HepG2 (cell line): ENCODE measurements around the gene PSMD6. TPM values are rescaled to one million over a fixed set of nuclear protein-coding genes. Genes with fewer than 3 reads are reported as not detected.

Experiments used
- ARID5B ChIP-seq: IDR thresholded peaks from 2 replicates; pipeline ENCODE4 v1.4.0; 2020; ENCODE audit warnings: mild to moderate bottlenecking, missing genetic modification reagents
- ATF1 ChIP-seq: IDR thresholded peaks from 2 replicates; pipeline ENCODE4 v1.6.1; 2016; ENCODE audit warnings: mild to moderate bottlenecking, control low read depth
- HNF4G ChIP-seq, 2 experiments: sonication (generic) in 1 of 2; formaldehyde crosslinking in 1 of 2; IDR thresholded peaks; 2 replicates each; pipeline versions ENCODE4 v1.4.0 to v1.6.1; 2011 to 2020; ENCODE audit warnings: borderline replicate concordance in 2 of 2, low read depth in 2 of 2, mild to moderate bottlenecking in 2 of 2, low read length in 1 of 2, missing genetic modification reagents in 1 of 2, moderate library complexity in 1 of 2
- KAT8 ChIP-seq: IDR thresholded peaks from 2 replicates; pipeline ENCODE4 v1.6.1; 2016; ENCODE audit warnings: missing genetic modification reagents, missing compliant biosample characterization
- MAX ChIP-seq: IDR thresholded peaks from 2 replicates; pipeline ENCODE4 v1.6.1; 2012; ENCODE audit warnings: inconsistent platforms
- SIN3B ChIP-seq: fragments of 150-350 bp; IDR thresholded peaks from 2 replicates; pipeline ENCODE4 v1.6.1; 2014; ENCODE audit warnings: low read length
- ZBTB1 ChIP-seq: sonication (generic); formaldehyde crosslinking; IDR thresholded peaks from 2 replicates; pipeline ENCODE4 v1.4.0; 2020; ENCODE audit warnings: missing genetic modification reagents, borderline replicate concordance
- ZBTB39 ChIP-seq: sonication (generic); formaldehyde crosslinking; IDR thresholded peaks from 2 replicates; pipeline ENCODE4 v1.5.0; 2020; ENCODE audit warnings: missing genetic modification reagents
- ZNF274 ChIP-seq: sonication (generic); formaldehyde crosslinking; IDR thresholded peaks from 2 replicates; pipeline ENCODE4 v1.5.1; 2020; ENCODE audit warnings: mild to moderate bottlenecking, missing genetic modification reagents
- ZNF275 ChIP-seq: sonication (generic); formaldehyde crosslinking; IDR thresholded peaks from 2 replicates; pipeline ENCODE4 v1.8.0; 2022; ENCODE audit warnings: missing genetic modification reagents, mild to moderate bottlenecking, inconsistent platforms, borderline replicate concordance
- ZNF432 ChIP-seq: sonication (generic); formaldehyde crosslinking; IDR thresholded peaks from 2 replicates; pipeline ENCODE4 v1.5.0; 2020; ENCODE audit warnings: missing genetic modification reagents, mild to moderate bottlenecking, borderline replicate concordance
- ZNF530 ChIP-seq: sonication (generic); formaldehyde crosslinking; IDR thresholded peaks from 2 replicates; pipeline ENCODE4 v1.5.0; 2020; ENCODE audit warnings: low read depth, mild to moderate bottlenecking, missing genetic modification reagents
- polyA plus RNA-seq, 8 experiments: library from polyadenylated mRNA; depleted of rRNA in 3 of 8; stranded (reverse) in 7 of 8; unstranded in 1 of 8; fragments of >200 nt; fragmentation: Illumina TruSeq in 4 of 8; extraction: Trizol in 4 of 8; gene quantifications; 2 replicates each; pipeline versions ENCODE4 v1.2.1 to v1.2.3, GENCODE V29; 2011 to 2016; ENCODE audit warnings: low read depth in 4 of 8, missing spikeins in 1 of 8, mixed read lengths in 1 of 8; ENCODE audit not compliant: insufficient read depth in 1 of 8
- total RNA-seq, 5 experiments: library from RNA; depleted of rRNA; stranded (reverse); fragments of >200 nt; fragmentation: Illumina TruSeq; extraction: Trizol; gene quantifications; 2 replicates each; pipeline ENCODE4 v1.2.3, GENCODE V29; 2016; ENCODE audit warnings: low read depth in 1 of 5
- TF ChIP-seq, protein P1 (sequence below): sonication (generic); formaldehyde crosslinking; IDR thresholded peaks from 2 replicates; pipeline ENCODE4 v1.4.0; 2020; ENCODE audit warnings: missing genetic modification reagents, borderline replicate concordance
- TF ChIP-seq, protein P2 (sequence below): sonication (generic); formaldehyde crosslinking; IDR thresholded peaks from 2 replicates; pipeline ENCODE4 v1.5.0; 2020; ENCODE audit warnings: missing genetic modification reagents
- TF ChIP-seq, protein P3 (sequence below): sonication (generic); formaldehyde crosslinking; IDR thresholded peaks from 2 replicates; pipeline ENCODE4 v1.5.0; 2020; ENCODE audit warnings: missing genetic modification reagents

Gene PSMD6
- total and polyA plus RNA-seq, 2 of the 13 experiments (the other 11 are each of a cell fraction or from before 2014, with no cell fraction given), result 36.8 to 117 TPM

DNA sequence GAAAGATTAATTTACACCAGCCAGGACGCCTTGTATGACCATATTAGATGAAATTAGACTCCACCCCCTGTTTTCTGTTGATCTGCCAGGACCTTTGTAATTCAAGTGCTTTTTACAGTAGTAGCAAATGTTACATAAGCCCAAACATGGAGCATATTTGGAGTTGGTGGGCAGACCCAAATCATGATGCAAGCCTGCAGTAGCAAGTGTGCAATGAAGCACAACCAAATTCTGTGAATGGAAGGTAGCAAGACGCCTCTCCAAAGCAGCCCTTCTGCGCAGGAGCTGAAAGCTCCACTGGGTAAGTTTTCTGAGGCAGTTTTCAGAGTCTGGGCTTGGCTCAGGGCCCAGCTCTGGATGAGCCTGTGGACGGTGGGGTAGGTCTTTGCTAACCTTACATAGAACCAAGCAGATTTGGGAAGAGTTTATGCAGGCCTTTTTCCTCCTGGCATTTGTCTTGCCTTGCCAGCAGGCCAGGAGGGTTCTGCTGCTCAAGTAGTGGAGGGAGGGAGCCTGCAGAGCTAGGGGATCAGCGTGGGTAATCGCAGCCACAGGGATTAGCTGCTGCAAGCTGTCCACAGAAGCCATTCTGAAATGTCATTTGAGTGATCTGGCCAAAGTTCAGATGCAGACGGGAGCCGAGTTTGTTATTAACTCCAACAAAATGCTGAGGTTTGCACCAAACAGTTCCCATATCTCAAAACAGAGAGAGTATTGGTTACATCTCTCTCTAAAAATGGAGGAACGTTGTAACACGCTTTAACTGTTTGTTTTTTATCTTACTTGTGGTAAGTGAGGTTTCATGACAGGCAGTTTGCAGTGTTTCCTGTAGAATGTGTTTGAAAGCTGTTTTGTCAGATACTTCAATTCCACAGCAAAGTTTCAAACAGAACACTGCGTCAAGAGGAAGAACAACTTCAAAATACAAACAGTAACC is 55.4 kb downstream of the PSMD6 start (continued):
- TF ChIP-seq SIN3B, result no peak
- TF ChIP-seq ATF1 (CRISPR knock-in tag), result no peak
- TF ChIP-seq ZNF274 (CRISPR knock-in tag), result no peak
- TF ChIP-seq, protein P1, sequence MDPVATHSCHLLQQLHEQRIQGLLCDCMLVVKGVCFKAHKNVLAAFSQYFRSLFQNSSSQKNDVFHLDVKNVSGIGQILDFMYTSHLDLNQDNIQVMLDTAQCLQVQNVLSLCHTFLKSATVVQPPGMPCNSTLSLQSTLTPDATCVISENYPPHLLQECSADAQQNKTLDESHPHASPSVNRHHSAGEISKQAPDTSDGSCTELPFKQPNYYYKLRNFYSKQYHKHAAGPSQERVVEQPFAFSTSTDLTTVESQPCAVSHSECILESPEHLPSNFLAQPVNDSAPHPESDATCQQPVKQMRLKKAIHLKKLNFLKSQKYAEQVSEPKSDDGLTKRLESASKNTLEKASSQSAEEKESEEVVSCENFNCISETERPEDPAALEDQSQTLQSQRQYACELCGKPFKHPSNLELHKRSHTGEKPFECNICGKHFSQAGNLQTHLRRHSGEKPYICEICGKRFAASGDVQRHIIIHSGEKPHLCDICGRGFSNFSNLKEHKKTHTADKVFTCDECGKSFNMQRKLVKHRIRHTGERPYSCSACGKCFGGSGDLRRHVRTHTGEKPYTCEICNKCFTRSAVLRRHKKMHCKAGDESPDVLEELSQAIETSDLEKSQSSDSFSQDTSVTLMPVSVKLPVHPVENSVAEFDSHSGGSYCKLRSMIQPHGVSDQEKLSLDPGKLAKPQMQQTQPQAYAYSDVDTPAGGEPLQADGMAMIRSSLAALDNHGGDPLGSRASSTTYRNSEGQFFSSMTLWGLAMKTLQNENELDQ, result no peak
- peak; percentile 19; the same call in 1 of the 2 replicates for TF ChIP-seq KAT8 (CRISPR knock-in tag)
- no peak for TF ChIP-seq ZBTB39 (CRISPR knock-in tag)
- TF ChIP-seq, protein P2, sequence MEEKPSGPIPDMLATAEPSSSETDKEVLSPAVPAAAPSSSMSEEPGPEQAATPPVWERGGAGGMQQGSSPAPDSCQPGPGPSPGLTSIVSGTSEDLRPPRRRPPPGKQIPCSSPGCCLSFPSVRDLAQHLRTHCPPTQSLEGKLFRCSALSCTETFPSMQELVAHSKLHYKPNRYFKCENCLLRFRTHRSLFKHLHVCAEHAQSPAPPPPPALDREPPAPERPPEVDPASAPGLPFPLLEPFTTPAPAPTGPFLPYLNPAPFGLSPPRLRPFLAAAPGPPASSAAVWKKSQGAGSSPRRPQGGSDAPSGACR (CRISPR knock-in tag), result no peak
- TF ChIP-seq HNF4G (IDR thresholded peaks at IDR 0.05; ENCODE audit: borderline replicate concordance, low read depth, low read length), result peak; percentile 80
- peak; percentile 40; the same call in 1 of the 2 replicates for TF ChIP-seq HNF4G (CRISPR knock-in tag; IDR thresholded peaks at IDR 0.05; ENCODE audit: borderline replicate concordance, low read depth)
- peak; percentile 63; the same call in 1 of the 2 replicates for TF ChIP-seq ZNF275 (CRISPR knock-in tag)
- TF ChIP-seq ARID5B (CRISPR knock-in tag), result peak; percentile 73
- no peak for TF ChIP-seq ZNF432 (CRISPR knock-in tag)
- TF ChIP-seq, protein P3, sequence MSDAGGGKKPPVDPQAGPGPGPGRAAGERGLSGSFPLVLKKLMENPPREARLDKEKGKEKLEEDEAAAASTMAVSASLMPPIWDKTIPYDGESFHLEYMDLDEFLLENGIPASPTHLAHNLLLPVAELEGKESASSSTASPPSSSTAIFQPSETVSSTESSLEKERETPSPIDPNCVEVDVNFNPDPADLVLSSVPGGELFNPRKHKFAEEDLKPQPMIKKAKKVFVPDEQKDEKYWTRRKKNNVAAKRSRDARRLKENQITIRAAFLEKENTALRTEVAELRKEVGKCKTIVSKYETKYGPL, result peak; percentile 66; the same call in 1 of the 2 replicates
- peak; percentile 28; the same call in 1 of the 2 replicates for TF ChIP-seq MAX
- TF ChIP-seq ZBTB1 (CRISPR knock-in tag), result no peak
- TF ChIP-seq ZNF530 (CRISPR knock-in tag), result no peak
